ENCODE results near the gene SNAPC4. TPM values are rescaled to one million over a fixed set of nuclear protein-coding genes. Genes with fewer than 3 reads are reported as not detected.
A peak's percentile ranks its signal among the peaks of the same experiment; 100 is the strongest.

The SNAPC4 gene
- total RNA-seq, 1 experiment from 2014 or later = 24.8 TPM

DNA sequence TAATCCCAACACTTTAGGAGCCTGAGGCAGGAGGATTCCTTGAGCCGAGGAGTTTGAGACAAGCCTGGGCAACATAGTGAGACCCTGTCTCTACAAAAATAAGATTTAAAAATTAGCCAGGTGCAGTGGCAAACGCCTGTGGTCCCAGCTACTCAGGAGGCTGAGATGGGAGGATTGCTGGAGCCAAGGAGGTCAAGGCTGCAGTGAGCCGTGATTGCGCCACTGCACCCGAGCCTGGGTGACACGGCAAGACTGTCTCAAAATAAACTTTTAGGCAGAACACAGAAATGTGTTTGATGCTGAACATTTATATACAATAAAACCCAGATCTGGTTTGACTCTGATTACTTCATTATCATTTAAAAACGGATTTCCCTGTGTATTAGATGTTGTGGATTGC is 5.5 kb upstream of the SNAPC4 start:
- BruUV-seq (replicated peaks) = no TSS peak
- Histone ChIP-seq H3K27ac (ENCODE audit: low read depth, low read length, poor library complexity, severe bottlenecking) (no peak overlapping the region), H3K4me3 (ENCODE audit: low read depth, low read length, poor library complexity, severe bottlenecking) (no peak overlapping the region), H3K36me3 (ENCODE audit: insufficient read depth, low read length, poor library complexity, severe bottlenecking) (peaks cover 54% of the 10 kb centered on the region), H3K9me3 (ENCODE audit: low read depth, low read length, poor library complexity, severe bottlenecking) (no peaks in the 10 kb centered on the region), H3K4me1 (ENCODE audit: insufficient read depth, low read length, poor library complexity, severe bottlenecking) (peaks cover 2% of the 10 kb centered on the region), H3K27me3 (replicated peaks; ENCODE audit: insufficient read depth, low read depth, low read length, poor library complexity) (no peaks in the 10 kb centered on the region)
- no peak for TF ChIP-seq CTCF (conservative IDR thresholded peaks at IDR 0.05; ENCODE audit: low read depth, low read length)
- no peak for TF ChIP-seq EZH2 (IDR thresholded peaks at IDR 0.05; ENCODE audit: borderline replicate concordance, low read depth, low read length, poor library complexity, severe bottlenecking)
- intact Hi-C loops (cut with micrococcal nuclease; ENCODE audit: unreplicated experiment) = no loop called here
- ChIA-PET POLR2A (ENCODE audit: low non-redundant PET) (no interaction called here), CTCF (no interaction called here)
- DNase-seq (ENCODE audit: low spot score) = no peak

DNA sequence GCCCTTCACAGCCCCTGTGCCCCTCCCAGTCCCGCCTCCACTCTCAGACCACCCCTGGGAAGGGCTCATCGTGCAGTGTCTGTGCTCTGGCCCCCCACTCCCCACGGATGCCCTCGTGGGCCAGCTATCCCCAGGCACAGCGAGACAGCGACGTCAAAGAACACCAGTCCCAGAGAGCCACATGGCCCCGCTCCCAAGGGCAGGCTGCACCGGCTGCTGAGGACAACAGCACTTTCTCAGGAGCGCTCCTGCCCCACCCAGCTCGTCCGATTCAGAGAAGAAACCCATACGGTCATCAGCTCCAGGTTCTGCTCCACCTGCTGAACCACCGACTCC is 4.8 kb upstream of the SNAPC4 start:
- intact Hi-C loops (cut with micrococcal nuclease; ENCODE audit: unreplicated experiment) = no loop called here
- no peak for TF ChIP-seq EZH2 (IDR thresholded peaks at IDR 0.05; ENCODE audit: borderline replicate concordance, low read depth, low read length, poor library complexity, severe bottlenecking)
- TF ChIP-seq CTCF (conservative IDR thresholded peaks at IDR 0.05; ENCODE audit: low read depth, low read length) = no peak
- ChIA-PET POLR2A (ENCODE audit: low non-redundant PET) (no interaction called here), CTCF (no interaction called here)
- Histone ChIP-seq H3K27me3 (replicated peaks; ENCODE audit: insufficient read depth, low read depth, low read length, poor library complexity) (no peaks in the 10 kb centered on the region), H3K36me3 (ENCODE audit: insufficient read depth, low read length, poor library complexity, severe bottlenecking) (peaks cover 54% of the 10 kb centered on the region), H3K27ac (ENCODE audit: low read depth, low read length, poor library complexity, severe bottlenecking) (peak overlapping the region; percentile 50), H3K4me3 (ENCODE audit: low read depth, low read length, poor library complexity, severe bottlenecking) (no peak overlapping the region), H3K4me1 (ENCODE audit: insufficient read depth, low read length, poor library complexity, severe bottlenecking) (peaks cover 6% of the 10 kb centered on the region), H3K9me3 (ENCODE audit: low read depth, low read length, poor library complexity, severe bottlenecking) (no peaks in the 10 kb centered on the region)
- no peak for DNase-seq (ENCODE audit: low spot score)
- BruUV-seq (replicated peaks) = no TSS peak

GRCh38 chr9:136403915-136404800 is 4.2 kb upstream of the SNAPC4 start:
- CTCF ChIA-PET = interaction anchor here (0.6 kb wide), 1 partner anchor 17 kb away, joined by 7 read pairs; no protein-coding TSS in a partner anchor
- H3K36me3 ChIP-seq (ENCODE audit: insufficient read depth, low read length, poor library complexity, severe bottlenecking) = peaks cover 54% of the 10 kb centered on the region
- TF ChIP-seq CTCF (conservative IDR thresholded peaks at IDR 0.05; ENCODE audit: low read depth, low read length) = no peak
- no peak for TF ChIP-seq EZH2 (IDR thresholded peaks at IDR 0.05; ENCODE audit: borderline replicate concordance, low read depth, low read length, poor library complexity, severe bottlenecking)
- peaks cover 6% of the 10 kb centered on the region for H3K4me1 ChIP-seq (ENCODE audit: insufficient read depth, low read length, poor library complexity, severe bottlenecking)
- no TSS peak for BruUV-seq (replicated peaks)
- H3K27ac ChIP-seq (ENCODE audit: low read depth, low read length, poor library complexity, severe bottlenecking) = peak overlapping the region; percentile 50
- POLR2A ChIA-PET (ENCODE audit: low non-redundant PET) = no interaction called here
- no peak for DNase-seq (ENCODE audit: low spot score)
- no peak overlapping the region for H3K4me3 ChIP-seq (ENCODE audit: low read depth, low read length, poor library complexity, severe bottlenecking)
- no peaks in the 10 kb centered on the region for H3K9me3 ChIP-seq (ENCODE audit: low read depth, low read length, poor library complexity, severe bottlenecking)
- intact Hi-C loops (cut with micrococcal nuclease; ENCODE audit: unreplicated experiment) = no loop called here
- no peaks in the 10 kb centered on the region for H3K27me3 ChIP-seq (replicated peaks; ENCODE audit: insufficient read depth, low read depth, low read length, poor library complexity)

Measured in A673 (cell line).